Measurements from ENCODE around the gene KIAA2012.

GRCh38 chr2:202238234-202239197 lies 165.5 kb downstream of the KIAA2012 start, which contains the start of gene SUMO1:
- TF ChIP-seq, protein P1, sequence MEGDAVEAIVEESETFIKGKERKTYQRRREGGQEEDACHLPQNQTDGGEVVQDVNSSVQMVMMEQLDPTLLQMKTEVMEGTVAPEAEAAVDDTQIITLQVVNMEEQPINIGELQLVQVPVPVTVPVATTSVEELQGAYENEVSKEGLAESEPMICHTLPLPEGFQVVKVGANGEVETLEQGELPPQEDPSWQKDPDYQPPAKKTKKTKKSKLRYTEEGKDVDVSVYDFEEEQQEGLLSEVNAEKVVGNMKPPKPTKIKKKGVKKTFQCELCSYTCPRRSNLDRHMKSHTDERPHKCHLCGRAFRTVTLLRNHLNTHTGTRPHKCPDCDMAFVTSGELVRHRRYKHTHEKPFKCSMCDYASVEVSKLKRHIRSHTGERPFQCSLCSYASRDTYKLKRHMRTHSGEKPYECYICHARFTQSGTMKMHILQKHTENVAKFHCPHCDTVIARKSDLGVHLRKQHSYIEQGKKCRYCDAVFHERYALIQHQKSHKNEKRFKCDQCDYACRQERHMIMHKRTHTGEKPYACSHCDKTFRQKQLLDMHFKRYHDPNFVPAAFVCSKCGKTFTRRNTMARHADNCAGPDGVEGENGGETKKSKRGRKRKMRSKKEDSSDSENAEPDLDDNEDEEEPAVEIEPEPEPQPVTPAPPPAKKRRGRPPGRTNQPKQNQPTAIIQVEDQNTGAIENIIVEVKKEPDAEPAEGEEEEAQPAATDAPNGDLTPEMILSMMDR (optimal IDR thresholded peaks at IDR 0.05 in 1 of 3, IDR thresholded peaks at IDR 0.05 in 1 of 3, conservative IDR thresholded peaks at IDR 0.05 in 1 of 3; ENCODE audit: extremely low read depth in 1 of 3, insufficient read depth in 2 of 3, low read length in 3 of 3): no peak
- TF ChIP-seq EZH2 (IDR thresholded peaks at IDR 0.05; ENCODE audit: low read length): no peak
